KMS-11 (cell line): Measurements from ENCODE around the gene CFAP45.

Source experiments
- H2AFZ ChIP-seq: fragments of 200-600 bp; sonication (generic); 2 replicates; pipeline ENCODE4 v1.6.1; 2016; ENCODE audit warnings: antibody characterized with exemption, mixed run types, low read depth
- H3K27ac ChIP-seq: fragments of 200-600 bp; sonication (generic); 2 replicates; pipeline ENCODE4 v1.6.1; 2016; ENCODE audit warnings: mild to moderate bottlenecking, mixed run types
- H3K27me3 ChIP-seq: fragments of 200-600 bp; sonication (generic); 2 replicates; pipeline ENCODE4 v1.6.1; 2017; ENCODE audit warnings: mild to moderate bottlenecking, low read depth, mixed run types, moderate library complexity; ENCODE audit not compliant: insufficient read depth
- H3K36me3 ChIP-seq: fragments of 200-600 bp; sonication (generic); 2 replicates; pipeline ENCODE4 v1.6.1; 2017; ENCODE audit warnings: mild to moderate bottlenecking, mixed run types; ENCODE audit not compliant: insufficient read depth
- H3K4me1 ChIP-seq: fragments of 200-600 bp; sonication (generic); 2 replicates; pipeline ENCODE4 v1.6.1; 2016; ENCODE audit warnings: mild to moderate bottlenecking, low read depth, mixed run types; ENCODE audit not compliant: poor library complexity, severe bottlenecking
- H3K4me2 ChIP-seq: fragments of 200-600 bp; sonication (generic); 2 replicates; pipeline ENCODE4 v1.7.0; 2016; ENCODE audit warnings: mild to moderate bottlenecking, mixed run types
- H3K4me3 ChIP-seq: fragments of 200-600 bp; sonication (generic); IDR thresholded peaks from 2 replicates; pipeline ENCODE4 v1.6.1; 2017; ENCODE audit warnings: low read depth, low read length, mixed read lengths; ENCODE audit not compliant: insufficient read depth
- H3K79me2 ChIP-seq: fragments of 200-600 bp; sonication (generic); 2 replicates; pipeline ENCODE4 v1.6.1; 2016; ENCODE audit warnings: low read depth, mixed run types; ENCODE audit not compliant: insufficient read depth
- H3K9ac ChIP-seq: fragments of 200-600 bp; sonication (generic); 2 replicates; pipeline ENCODE4 v1.6.1; 2016; ENCODE audit warnings: mild to moderate bottlenecking, mixed run types
- H4K20me1 ChIP-seq: fragments of 200-600 bp; sonication (generic); 2 replicates; pipeline ENCODE4 v1.6.1; 2016; ENCODE audit warnings: mild to moderate bottlenecking, mixed run types; ENCODE audit not compliant: insufficient read depth
- CTCF ChIP-seq: fragments of 200-600 bp; sonication (generic); conservative IDR thresholded peaks from 2 replicates; pipeline ENCODE4 v1.6.1; 2017; ENCODE audit warnings: low read depth, mild to moderate bottlenecking, antibody characterized with exemption, low read length, moderate library complexity, mixed read lengths

CFAP45 gene

DNA sequence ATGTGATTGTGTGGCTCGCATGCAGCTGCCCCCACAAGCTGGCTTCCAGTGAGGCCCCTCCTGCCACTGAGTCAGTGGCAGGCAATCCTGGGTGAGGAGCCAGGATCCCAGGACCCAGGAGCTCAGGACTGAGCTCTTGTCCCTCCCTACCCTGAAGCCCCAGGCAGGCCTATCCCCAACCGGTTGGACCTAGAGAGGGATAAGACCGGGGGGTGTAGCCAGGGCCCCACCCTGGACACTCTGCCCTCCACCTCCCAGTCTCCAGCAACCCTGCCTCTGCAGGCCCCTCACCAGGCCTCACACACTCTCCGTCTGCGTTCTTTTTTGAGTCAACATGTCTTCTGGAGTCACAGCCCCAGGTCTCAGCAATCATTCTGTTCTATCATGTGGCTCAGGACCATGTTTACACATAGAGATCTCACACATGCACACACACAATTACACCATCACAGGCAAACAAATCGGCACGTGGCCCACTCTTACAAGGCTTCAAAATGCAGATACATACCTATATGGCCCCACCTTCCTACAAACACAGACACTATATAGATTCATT is 40.1 kb downstream of the CFAP45 start:
- H3K27me3 ChIP-seq: no peaks in the 10 kb centered on the region

GRCh38 chr1:159857889-159858288 is 42.1 kb downstream of the CFAP45 start:
- Histone ChIP-seq H3K4me3 (no peak overlapping the region), H3K9ac (no peak overlapping the region), H2AFZ (no peak overlapping the region), H4K20me1 (no peaks in the 10 kb centered on the region), H3K79me2 (no peaks in the 10 kb centered on the region), H3K27me3 (no peaks in the 10 kb centered on the region), H3K4me2 (no peak overlapping the region), H3K4me1 (peaks cover 11% of the 10 kb centered on the region), H3K36me3 (no peaks in the 10 kb centered on the region), H3K27ac (no peak overlapping the region)
- TF ChIP-seq CTCF: no peak

More for the DNA sequence above, 40.1 kb downstream of the CFAP45 start:
- H3K9ac ChIP-seq: no peak overlapping the region
- no peaks in the 10 kb centered on the region for H3K36me3 ChIP-seq
- H4K20me1 ChIP-seq: no peaks in the 10 kb centered on the region
- H3K79me2 ChIP-seq: no peaks in the 10 kb centered on the region
- no peak overlapping the region for H2AFZ ChIP-seq
- TF ChIP-seq CTCF: no peak
- H3K27ac ChIP-seq: no peak overlapping the region
- peaks cover 4% of the 10 kb centered on the region for H3K4me1 ChIP-seq
- no peak overlapping the region for H3K4me3 ChIP-seq
- no peak overlapping the region for H3K4me2 ChIP-seq

DNA sequence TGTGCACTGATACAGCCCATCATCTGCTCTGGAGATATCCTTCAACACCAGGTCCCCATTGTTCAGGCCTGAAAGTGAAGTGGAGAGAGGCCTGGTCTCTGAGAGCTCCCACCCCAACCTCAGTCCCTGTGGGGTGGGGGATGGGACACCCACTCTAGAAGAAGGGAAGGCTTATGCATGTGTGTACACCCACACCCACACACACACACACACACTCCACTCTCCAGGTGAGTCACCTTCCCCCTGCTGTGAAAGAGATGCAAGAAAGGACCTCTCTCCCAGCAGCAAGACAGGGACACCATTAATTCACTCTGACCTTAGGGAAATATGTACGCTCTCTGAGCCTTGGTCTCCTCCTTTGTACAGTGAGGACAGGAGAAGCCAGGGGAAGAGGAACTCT is 43.4 kb downstream of the CFAP45 start:
- no peaks in the 10 kb centered on the region for H3K27me3 ChIP-seq
- H3K9ac ChIP-seq: no peak overlapping the region
- H3K4me2 ChIP-seq: no peak overlapping the region

DNA sequence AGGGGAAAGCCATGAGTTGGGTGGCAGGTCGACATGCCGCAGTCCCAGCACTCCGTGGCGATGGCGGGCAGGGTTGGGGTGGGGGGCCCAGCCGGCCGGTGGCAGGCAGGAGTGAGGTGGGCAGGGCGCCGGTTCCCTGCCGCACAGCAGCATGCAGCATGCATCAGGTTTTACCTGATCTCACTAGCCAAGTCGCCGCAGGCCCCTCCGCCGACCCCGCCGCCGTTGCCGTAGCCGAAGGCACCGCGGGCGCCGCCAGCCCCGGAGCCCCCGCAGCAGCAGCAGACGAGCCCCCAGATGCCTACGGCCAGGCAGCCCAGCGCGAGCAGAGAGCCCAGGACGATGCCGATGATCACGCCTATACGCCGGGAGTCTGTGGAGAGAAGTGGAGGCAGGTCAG is 44.3 kb downstream of the CFAP45 start:
- Histone ChIP-seq H3K9ac (no peak overlapping the region), H4K20me1 (no peaks in the 10 kb centered on the region), H3K27ac (no peak overlapping the region), H3K27me3 (no peaks in the 10 kb centered on the region), H3K36me3 (no peaks in the 10 kb centered on the region), H3K4me3 (no peak overlapping the region), H2AFZ (no peak overlapping the region), H3K79me2 (no peaks in the 10 kb centered on the region), H3K4me2 (no peak overlapping the region), H3K4me1 (peaks cover 20% of the 10 kb centered on the region)
- no peak for TF ChIP-seq CTCF

More for the DNA sequence above, 43.4 kb downstream of the CFAP45 start:
- no peak for TF ChIP-seq CTCF
- H4K20me1 ChIP-seq: no peaks in the 10 kb centered on the region
- H3K36me3 ChIP-seq: no peaks in the 10 kb centered on the region
- H3K79me2 ChIP-seq: no peaks in the 10 kb centered on the region
- no peak overlapping the region for H2AFZ ChIP-seq
- no peak overlapping the region for H3K4me3 ChIP-seq
- no peak overlapping the region for H3K27ac ChIP-seq
- peaks cover 20% of the 10 kb centered on the region for H3K4me1 ChIP-seq
